KOPT-K1 (cell line): ENCODE results near the gene PPP2R1A.
A peak's percentile ranks its signal among the peaks of the same experiment; 100 is the strongest.
"Not testable (repeated sequence)": the region's sequence is repeated elsewhere in the genome, so short reads cannot be mapped to it uniquely, and the experiment has no call there.

Source experiments
- H3K27ac ChIP-seq: fragments of 200-600 bp; sonication (generic); 2 replicates; pipeline ENCODE4 v1.5.1; 2016; ENCODE audit warnings: antibody characterized with exemption, mild to moderate bottlenecking, low read depth, low read length; ENCODE audit not compliant: poor library complexity, severe bottlenecking
- H3K36me3 ChIP-seq: fragments of 200-600 bp; sonication (generic); 2 replicates; pipeline ENCODE4 v1.5.1; 2017; ENCODE audit warnings: antibody characterized with exemption, mild to moderate bottlenecking, low read length, moderate library complexity; ENCODE audit not compliant: insufficient read depth
- H3K9me3 ChIP-seq: fragments of 200-600 bp; sonication (generic); 2 replicates; pipeline ENCODE4 v1.5.1; 2017; ENCODE audit warnings: antibody characterized with exemption, low read length, mild to moderate bottlenecking; ENCODE audit not compliant: insufficient read depth, poor library complexity, severe bottlenecking

The PPP2R1A gene

GRCh38 chr19:52265556-52265955, 75.7 kb downstream of the PPP2R1A start:
- not testable (repeated sequence) for H3K36me3 ChIP-seq, H3K27ac ChIP-seq
- H3K9me3 ChIP-seq, result peaks cover 20% of the 10 kb centered on the region

- peaks cover 47% of the 10 kb centered on the region for H3K9me3 ChIP-seq
- peaks cover 36% of the 10 kb centered on the region for H3K36me3 ChIP-seq
- peak within 1 kb of the TSS; percentile 93 for H3K27ac ChIP-seq
Observed at GRCh38 chr19:52269338-52270261, 79.7 kb downstream of the PPP2R1A start, which contains the start of gene ZNF766. ZNF766 (plus strand) TSS chr19:52269587; CDS start chr19:52269614, 27 bp downstream.

- H3K36me3 ChIP-seq, result peaks cover 43% of the 10 kb centered on the region
- peak overlapping the region; percentile 93 for H3K27ac ChIP-seq
- H3K9me3 ChIP-seq, result peaks cover 55% of the 10 kb centered on the region
Observed at GRCh38 chr19:52270266-52270885, 80.5 kb downstream of the PPP2R1A start.

GRCh38 chr19:52273301-52273700, 83.4 kb downstream of the PPP2R1A start:
- Histone ChIP-seq H3K9me3 (peaks cover 76% of the 10 kb centered on the region), H3K36me3 (peaks cover 73% of the 10 kb centered on the region), H3K27ac (no peak overlapping the region)

GRCh38 chr19:52274191-52274590, 84.3 kb downstream of the PPP2R1A start:
- H3K9me3 ChIP-seq, result peaks cover 85% of the 10 kb centered on the region

GRCh38 chr19:52275988-52276387, 86.1 kb downstream of the PPP2R1A start:
- Histone ChIP-seq H3K9me3 (peaks cover 98% of the 10 kb centered on the region), H3K36me3 (peaks cover 93% of the 10 kb centered on the region), H3K27ac (no peak overlapping the region)

More at GRCh38 chr19:52274191-52274590, 84.3 kb downstream of the PPP2R1A start:
- no peak overlapping the region for H3K27ac ChIP-seq
- peaks cover 81% of the 10 kb centered on the region for H3K36me3 ChIP-seq

GRCh38 chr19:52277471-52277870, 87.6 kb downstream of the PPP2R1A start:
- Histone ChIP-seq H3K9me3 (peaks cover 98% of the 10 kb centered on the region), H3K27ac (no peak overlapping the region), H3K36me3 (peaks cover 93% of the 10 kb centered on the region)
